ENCODE data around the gene RAB6D. TPM values are rescaled to one million over a fixed set of nuclear protein-coding genes. Genes with fewer than 3 reads are reported as not detected.
"Not testable (repeated sequence)": the region's sequence is repeated elsewhere in the genome, so short reads cannot be mapped to it uniquely, and the experiment has no call there.

RAB6D gene
- total RNA-seq, 2 experiments from 2014 or later, result not detected

GRCh38 chr2:131331000-131331399 lies 33.0 kb downstream of the RAB6D start:
- H3K4me3 Mint-ChIP-seq; CTCF ChIA-PET; H3K27me3 ChIP-seq (ENCODE audit: control insufficient read depth in 1 of 2, insufficient read depth in 2 of 2, low read length in 2 of 2); H3K27ac Mint-ChIP-seq; ATAC-seq (ENCODE audit: poor library complexity); intact Hi-C loops (cut with DNase I, micrococcal nuclease); H3K4me1 Mint-ChIP-seq (ENCODE audit: low read depth); H3K36me3 ChIP-seq (ENCODE audit: insufficient read depth, low read length); POLR2A ChIA-PET; H3K9me3 ChIP-seq (ENCODE audit: control insufficient read depth in 1 of 2, insufficient read depth in 1 of 2, low read length in 2 of 2); H3K4me3 ChIP-seq (ENCODE audit: low read length); H3K9me3 Mint-ChIP-seq; H3K4me1 ChIP-seq (ENCODE audit: insufficient read depth, low read length); H3K36me3 Mint-ChIP-seq (ENCODE audit: low read depth); H3K27ac ChIP-seq (ENCODE audit: low read depth in 1 of 2, low read length in 2 of 2); DNase-seq: not testable (repeated sequence)
- H3K27me3 Mint-ChIP-seq, result peaks cover 46% of the 10 kb centered on the region

- H3K4me3 ChIP-seq (ENCODE audit: low read length), result no peak overlapping the region
- no peaks in the 10 kb centered on the region for H3K4me1 ChIP-seq (ENCODE audit: insufficient read depth, low read length)
- ATAC-seq (ENCODE audit: poor library complexity) (no peak), DNase-seq (no peak)
- no peaks in the 10 kb centered on the region for H3K9me3 Mint-ChIP-seq
- no peaks in the 10 kb centered on the region for H3K36me3 Mint-ChIP-seq (ENCODE audit: low read depth)
- intact Hi-C loops (cut with DNase I, micrococcal nuclease), result no loop called here
- no peak for TF ChIP-seq CTCF (IDR thresholded peaks at IDR 0.05)
- H3K27ac ChIP-seq (ENCODE audit: low read depth in 1 of 2, low read length in 2 of 2), result no peak overlapping the region
- H3K27me3 Mint-ChIP-seq, result peaks cover 23% of the 10 kb centered on the region
- H3K4me1 Mint-ChIP-seq (ENCODE audit: low read depth), result no peaks in the 10 kb centered on the region
- POLR2A ChIA-PET, result no interaction called here
- H3K27ac Mint-ChIP-seq, result no peak overlapping the region
- no peak overlapping the region for H3K4me3 Mint-ChIP-seq
- no peaks in the 10 kb centered on the region for H3K27me3 ChIP-seq (ENCODE audit: control insufficient read depth in 1 of 2, insufficient read depth in 2 of 2, low read length in 2 of 2)
- H3K9me3 ChIP-seq (ENCODE audit: control insufficient read depth in 1 of 2, insufficient read depth in 1 of 2, low read length in 2 of 2), result peaks cover 0 to 4% of the 10 kb centered on the region in 2 experiments
- no peaks in the 10 kb centered on the region for H3K36me3 ChIP-seq (ENCODE audit: insufficient read depth, low read length)
- CTCF ChIA-PET, result no interaction called here
Observed at GRCh38 chr2:131322209-131322608, 41.8 kb downstream of the RAB6D start.

GRCh38 chr2:131321344-131321743 lies 42.6 kb downstream of the RAB6D start:
- H3K36me3 ChIP-seq (ENCODE audit: insufficient read depth, low read length); H3K27ac Mint-ChIP-seq; intact Hi-C loops (cut with DNase I, micrococcal nuclease); H3K27me3 ChIP-seq (ENCODE audit: control insufficient read depth in 1 of 2, insufficient read depth in 2 of 2, low read length in 2 of 2); H3K4me3 Mint-ChIP-seq; CTCF ChIA-PET; H3K4me1 Mint-ChIP-seq (ENCODE audit: low read depth); DNase-seq; H3K4me3 ChIP-seq (ENCODE audit: low read length); H3K36me3 Mint-ChIP-seq (ENCODE audit: low read depth); H3K9me3 Mint-ChIP-seq; H3K27ac ChIP-seq (ENCODE audit: low read depth in 1 of 2, low read length in 2 of 2); H3K4me1 ChIP-seq (ENCODE audit: insufficient read depth, low read length); H3K9me3 ChIP-seq (ENCODE audit: control insufficient read depth in 1 of 2, insufficient read depth in 1 of 2, low read length in 2 of 2); POLR2A ChIA-PET; ATAC-seq (ENCODE audit: poor library complexity): not testable (repeated sequence)
- H3K27me3 Mint-ChIP-seq, result peaks cover 23% of the 10 kb centered on the region

- H3K36me3 Mint-ChIP-seq (ENCODE audit: low read depth); H3K9me3 Mint-ChIP-seq; H3K27ac ChIP-seq (ENCODE audit: low read depth in 1 of 2, low read length in 2 of 2); H3K36me3 ChIP-seq (ENCODE audit: insufficient read depth, low read length); H3K27ac Mint-ChIP-seq; H3K9me3 ChIP-seq (ENCODE audit: control insufficient read depth in 1 of 2, insufficient read depth in 1 of 2, low read length in 2 of 2); H3K4me1 Mint-ChIP-seq (ENCODE audit: low read depth); intact Hi-C loops (cut with DNase I, micrococcal nuclease); H3K4me1 ChIP-seq (ENCODE audit: insufficient read depth, low read length); ATAC-seq (ENCODE audit: poor library complexity); CTCF ChIA-PET; H3K4me3 ChIP-seq (ENCODE audit: low read length); H3K27me3 ChIP-seq (ENCODE audit: control insufficient read depth in 1 of 2, insufficient read depth in 2 of 2, low read length in 2 of 2); H3K4me3 Mint-ChIP-seq; DNase-seq: not testable (repeated sequence)
- H3K27me3 Mint-ChIP-seq, result peaks cover 16% of the 10 kb centered on the region
- POLR2A ChIA-PET, result interaction anchor here (0.6 kb wide), 1 partner anchor 157 kb away, joined by 3 read pairs; no protein-coding TSS in a partner anchor
Observed at GRCh38 chr2:131311001-131311400, 53.0 kb downstream of the RAB6D start.

Other genes with a start within 250 kb of the RAB6D start
- under 1 TPM in 1 of 2 experiments, not detected in 1; 0.11 TPM for gene POTEE, start 154.6 kb downstream of the RAB6D start, total RNA-seq
- not detected for gene TUBA3D, start 112.0 kb upstream of the RAB6D start, total RNA-seq
- gene MZT2A, start 128.2 kb upstream of the RAB6D start, total RNA-seq, result 10 to 100 TPM; 55.3 to 58.7 TPM
- under 1 TPM; 0.50 to 0.60 TPM for gene CCDC74A, start 163.7 kb upstream of the RAB6D start, total RNA-seq

All from CD4-positive, alpha-beta T cell (primary cell).